Measurements from ENCODE around the gene SURF6. TPM values are rescaled to one million over a fixed set of nuclear protein-coding genes. Genes with fewer than 3 reads are reported as not detected.
"Not testable (repeated sequence)": the region's sequence is repeated elsewhere in the genome, so short reads cannot be mapped to it uniquely, and the experiment has no call there.

SURF6 gene
- total and polyA plus RNA-seq, 7 donors, result 13.9 to 43.1 (median 20.1) TPM

GRCh38 chr9:133285252-133285775 lies 50.7 kb downstream of the SURF6 start:
- no peaks in the 10 kb centered on the region for H3K27me3 ChIP-seq
- H3K27ac ChIP-seq, result no peak overlapping the region
- no peaks in the 10 kb centered on the region for H3K36me3 ChIP-seq
- H3K4me3 ChIP-seq, result no peak overlapping the region
- WGBS, 2 donors, result 56 to 81% methylated on average over 6 of the region's 6 CpGs
- no peaks in the 10 kb centered on the region for H3K9me3 ChIP-seq
- intact Hi-C loops (cut with DNase I), result no loop called here
- DNase-seq, result no peak
- no peaks in the 10 kb centered on the region for H3K4me1 ChIP-seq
- no peak for TF ChIP-seq CTCF (IDR thresholded peaks at IDR 0.05)
- TF ChIP-seq POLR2AphosphoS5 (IDR thresholded peaks at IDR 0.05), result no peak
- TF ChIP-seq POLR2A (IDR thresholded peaks at IDR 0.05), result no peak
- no peak for TF ChIP-seq EP300 (IDR thresholded peaks at IDR 0.05)

GRCh38 chr9:133284362-133284761 lies 51.6 kb downstream of the SURF6 start:
- no peaks in the 10 kb centered on the region for H3K36me3 ChIP-seq
- WGBS, 2 donors, result 97 to 98% methylated on average over 8 of the region's 8 CpGs
- H3K4me1 ChIP-seq, result no peaks in the 10 kb centered on the region
- H3K4me3 ChIP-seq, result no peak overlapping the region
- no peaks in the 10 kb centered on the region for H3K9me3 ChIP-seq
- intact Hi-C loops (cut with DNase I), result no loop called here
- no peak for DNase-seq
- H3K27me3 ChIP-seq, result no peaks in the 10 kb centered on the region
- TF ChIP-seq POLR2AphosphoS5 (IDR thresholded peaks at IDR 0.05), result no peak
- no peak for TF ChIP-seq CTCF (IDR thresholded peaks at IDR 0.05)
- no peak for TF ChIP-seq POLR2A (IDR thresholded peaks at IDR 0.05)
- TF ChIP-seq EP300 (IDR thresholded peaks at IDR 0.05), result no peak
- no peak overlapping the region for H3K27ac ChIP-seq

- H3K4me3 ChIP-seq; H3K36me3 ChIP-seq; H3K27me3 ChIP-seq; DNase-seq; H3K27ac ChIP-seq; H3K9me3 ChIP-seq; intact Hi-C loops (cut with DNase I); H3K4me1 ChIP-seq: not testable (repeated sequence)
- WGBS, 2 donors, result 57 to 77% methylated on average over 16 of the region's 16 CpGs
Observed at GRCh38 chr9:133283255-133284032, 52.5 kb downstream of the SURF6 start.

GRCh38 chr9:133282464-133283238 lies 53.3 kb downstream of the SURF6 start:
- no peaks in the 10 kb centered on the region for H3K9me3 ChIP-seq
- no peak overlapping the region for H3K27ac ChIP-seq
- H3K36me3 ChIP-seq, result no peaks in the 10 kb centered on the region
- intact Hi-C loops (cut with DNase I), result no loop called here
- peaks cover 0 to 8% (median 0%) of the 10 kb centered on the region in 3 donors for H3K27me3 ChIP-seq
- DNase-seq, result no peak
- TF ChIP-seq POLR2A (IDR thresholded peaks at IDR 0.05) (no peak), POLR2AphosphoS5 (IDR thresholded peaks at IDR 0.05) (no peak), EP300 (IDR thresholded peaks at IDR 0.05) (no peak), CTCF (IDR thresholded peaks at IDR 0.05) (no peak)
- H3K4me1 ChIP-seq, result no peaks in the 10 kb centered on the region
- 36 to 58% methylated on average over 7 of the region's 7 CpGs for WGBS, 2 donors
- no peak overlapping the region for H3K4me3 ChIP-seq

GRCh38 chr9:133280392-133280791 lies 55.6 kb downstream of the SURF6 start:
- peaks cover 0 to 5% (median 2%) of the 10 kb centered on the region in 4 donors for H3K4me1 ChIP-seq
- H3K36me3 ChIP-seq, result no peaks in the 10 kb centered on the region
- peaks cover 5 to 29% (median 7%) of the 10 kb centered on the region in 3 donors for H3K27me3 ChIP-seq
- 24 to 66% methylated on average over 5 of the region's 5 CpGs for WGBS, 2 donors
- no peaks in the 10 kb centered on the region for H3K9me3 ChIP-seq
- TF ChIP-seq POLR2AphosphoS5 (IDR thresholded peaks at IDR 0.05) (no peak), CTCF (IDR thresholded peaks at IDR 0.05) (no peak), POLR2A (IDR thresholded peaks at IDR 0.05) (no peak), EP300 (IDR thresholded peaks at IDR 0.05) (no peak)
- no peak overlapping the region for H3K27ac ChIP-seq
- no peak overlapping the region for H3K4me3 ChIP-seq
- DNase-seq, result no peak
- intact Hi-C loops (cut with DNase I), result no loop called here

Measured in sigmoid colon (tissue), 7 donors.